Left colon (tissue), 2 donors: ENCODE data around the gene CSRP2. TPM values are rescaled to one million over a fixed set of nuclear protein-coding genes. Genes with fewer than 3 reads are reported as not detected.
A peak's percentile ranks its signal among the peaks of the same experiment; 100 is the strongest.

Experiments used
- ATAC-seq: fragments of 200-7000 bp; cut with Tn5 transposase; one replicate; pipeline ENCODE4 v1.9.1; 2020; ENCODE audit warnings: mild to moderate bottlenecking, moderate library complexity
- DNase-seq, 2 donors: peaks; one replicate each; pipeline ENCODE4 v3.0.0-alpha.2; 2020
- intact Hi-C, 2 donors: fragments of 100-400 bp; cut with DNase I in 1 of 2; cut with micrococcal nuclease in 1 of 2; formaldehyde crosslinking; loops; one replicate each; pipeline versions ENCODE4 v1.11.2 to v1.14.0; 2022; cut with DNase I, micrococcal nuclease
- total RNA-seq, 2 donors: library from RNA; stranded (reverse); fragmentation: NEBNext Ultra II Directional; extraction: Animal tissue kit (Norgen Biotek cat#: 25700); gene quantifications; one replicate each; pipeline ENCODE4 v1.2.1, GENCODE V29; 2021
- donor health status: DM: no; HTN: no; CAD: no.
- donor health status: DM: yes; HTN: yes; CAD: no.

The CSRP2 gene
- total RNA-seq, 2 donors from 2014 or later: 5.7 to 7.8 TPM

DNA sequence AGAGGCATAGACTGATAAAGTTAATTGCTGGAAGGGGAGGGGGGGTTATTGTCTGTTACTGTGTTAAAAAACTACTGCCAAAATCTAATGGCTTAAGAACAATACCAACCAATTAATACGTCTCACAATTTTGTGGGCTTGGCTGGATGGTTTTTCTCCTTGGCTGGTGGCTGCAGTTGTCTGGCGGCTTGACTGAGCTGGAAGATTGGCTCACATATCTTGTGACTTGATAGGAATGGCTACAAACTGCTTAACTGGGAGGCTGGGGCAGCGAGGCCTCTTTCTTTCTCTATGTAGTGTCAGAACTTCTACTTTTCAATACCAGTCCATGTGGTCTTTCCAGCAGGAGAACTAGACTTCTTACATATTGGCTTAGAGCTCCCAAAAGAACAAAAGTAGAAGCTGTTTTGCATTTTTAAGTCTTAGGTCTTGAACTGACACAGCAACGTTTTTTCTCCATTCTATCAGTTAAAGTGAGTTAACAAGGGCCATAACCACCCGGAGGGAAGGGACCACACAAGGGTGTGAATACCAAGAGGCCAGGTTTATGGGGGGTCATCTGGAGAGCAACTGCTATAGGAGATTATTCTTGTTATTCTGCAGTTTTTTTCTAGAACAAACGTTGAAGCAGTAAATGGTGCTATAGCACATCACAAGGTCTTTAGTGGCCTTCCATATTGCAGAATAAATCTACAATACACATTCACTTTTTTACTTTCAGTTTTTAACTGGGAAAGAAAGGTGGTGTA is 68.0 kb downstream of the CSRP2 start:
- peak; percentile 59 for ATAC-seq
- no peak for DNase-seq
- intact Hi-C loops: no loop called here

Other genes with a start within 250 kb of the CSRP2 start
- gene ZDHHC17, start 114.9 kb downstream of the CSRP2 start, total RNA-seq: 10 to 100 TPM; 14.5 to 17.1 TPM
- gene E2F7, start 186.6 kb upstream of the CSRP2 start, total RNA-seq: 1 to 10 TPM in 1 of 2 donors, under 1 TPM in 1; 0.95 to 3.3 TPM